GM20000 (cell line): ENCODE results near the gene RIMBP2.

Source experiments
- DNase-seq: peaks from one replicate; pipeline ENCODE4 v3.0.0; 2012; ENCODE audit warnings: low spot score
- TF ChIP-seq, protein P1 (sequence below): IDR thresholded peaks from 2 replicates; pipeline ENCODE4 v1.5.1; 2012; ENCODE audit warnings: mild to moderate bottlenecking, control low read depth; ENCODE audit errors: extremely low read depth, missing control alignments

Gene RIMBP2

DNA sequence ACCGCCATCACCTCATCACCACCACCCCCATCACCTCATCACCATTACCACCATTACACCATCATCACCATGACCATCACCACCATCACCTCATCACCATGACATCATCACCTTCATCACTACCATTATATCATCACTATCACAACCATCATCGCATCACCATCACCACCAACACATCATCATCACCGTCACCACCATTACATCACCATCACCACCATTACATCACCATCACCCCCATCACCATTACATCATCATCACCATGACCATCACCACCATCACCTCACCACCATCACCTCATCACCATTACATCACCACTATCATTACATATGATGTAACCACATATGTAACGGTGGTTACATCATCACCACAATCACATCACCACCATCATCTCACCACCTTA, 132.3 kb downstream of the RIMBP2 start:
- DNase-seq = no peak
- TF ChIP-seq, protein P1, sequence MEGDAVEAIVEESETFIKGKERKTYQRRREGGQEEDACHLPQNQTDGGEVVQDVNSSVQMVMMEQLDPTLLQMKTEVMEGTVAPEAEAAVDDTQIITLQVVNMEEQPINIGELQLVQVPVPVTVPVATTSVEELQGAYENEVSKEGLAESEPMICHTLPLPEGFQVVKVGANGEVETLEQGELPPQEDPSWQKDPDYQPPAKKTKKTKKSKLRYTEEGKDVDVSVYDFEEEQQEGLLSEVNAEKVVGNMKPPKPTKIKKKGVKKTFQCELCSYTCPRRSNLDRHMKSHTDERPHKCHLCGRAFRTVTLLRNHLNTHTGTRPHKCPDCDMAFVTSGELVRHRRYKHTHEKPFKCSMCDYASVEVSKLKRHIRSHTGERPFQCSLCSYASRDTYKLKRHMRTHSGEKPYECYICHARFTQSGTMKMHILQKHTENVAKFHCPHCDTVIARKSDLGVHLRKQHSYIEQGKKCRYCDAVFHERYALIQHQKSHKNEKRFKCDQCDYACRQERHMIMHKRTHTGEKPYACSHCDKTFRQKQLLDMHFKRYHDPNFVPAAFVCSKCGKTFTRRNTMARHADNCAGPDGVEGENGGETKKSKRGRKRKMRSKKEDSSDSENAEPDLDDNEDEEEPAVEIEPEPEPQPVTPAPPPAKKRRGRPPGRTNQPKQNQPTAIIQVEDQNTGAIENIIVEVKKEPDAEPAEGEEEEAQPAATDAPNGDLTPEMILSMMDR = no peak

DNA sequence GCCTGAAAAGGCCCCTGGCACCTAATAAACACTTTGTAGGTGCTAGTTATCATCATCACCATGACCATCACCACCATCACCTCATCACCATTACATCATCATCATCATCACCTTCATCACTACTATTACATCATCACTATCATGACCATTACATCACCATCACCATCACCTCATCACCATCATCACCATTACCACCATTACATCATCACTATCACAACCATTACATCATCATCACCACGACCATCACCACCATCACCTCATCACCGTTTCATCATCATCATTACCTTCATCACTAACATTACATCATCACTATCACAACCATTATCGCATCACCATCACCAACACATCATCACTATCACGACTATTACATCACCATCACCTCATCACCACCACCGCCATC, 132.8 kb downstream of the RIMBP2 start:
- no peak for DNase-seq
- TF ChIP-seq, protein P1 = no peak

DNA sequence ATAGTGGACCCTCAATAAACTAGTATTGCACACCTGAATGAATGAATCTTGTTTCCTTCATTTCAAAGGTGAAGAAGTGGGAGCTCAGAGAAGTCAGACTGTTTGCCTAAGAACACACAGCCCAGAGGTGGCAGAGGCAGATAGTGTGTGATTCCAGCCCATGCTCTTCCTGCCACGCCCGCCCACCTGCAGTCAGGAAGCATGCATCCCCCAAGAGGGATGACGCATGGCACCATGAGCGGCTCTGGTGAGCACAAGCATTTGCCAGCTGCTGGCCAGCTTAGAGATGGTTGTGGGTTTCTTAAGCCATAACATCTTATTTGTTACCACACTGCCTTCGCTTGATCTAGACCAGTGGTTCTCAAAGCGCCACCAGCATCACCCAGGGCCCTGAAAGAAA, 133.8 kb downstream of the RIMBP2 start:
- TF ChIP-seq, protein P1 = no peak
- DNase-seq = no peak

DNA sequence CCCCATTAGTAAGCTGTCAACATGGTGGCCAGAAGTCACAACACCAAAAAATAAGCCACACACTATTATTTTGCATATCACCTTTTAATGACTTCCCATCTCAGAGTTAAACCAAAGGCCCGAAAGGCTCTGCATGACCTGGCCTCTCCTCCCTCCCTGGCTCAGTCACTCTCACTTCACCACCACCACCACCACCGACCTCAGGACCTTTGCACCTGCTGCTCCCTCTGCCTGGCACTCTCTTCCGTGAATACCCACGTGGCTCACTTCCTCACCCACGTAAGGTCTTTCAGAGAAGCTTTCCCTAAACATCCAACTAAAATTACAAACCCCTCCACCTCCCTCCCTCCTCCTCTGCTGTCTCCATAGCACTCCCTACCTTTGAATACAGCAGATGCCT, 134.3 kb downstream of the RIMBP2 start:
- TF ChIP-seq, protein P1 = no peak

DNA sequence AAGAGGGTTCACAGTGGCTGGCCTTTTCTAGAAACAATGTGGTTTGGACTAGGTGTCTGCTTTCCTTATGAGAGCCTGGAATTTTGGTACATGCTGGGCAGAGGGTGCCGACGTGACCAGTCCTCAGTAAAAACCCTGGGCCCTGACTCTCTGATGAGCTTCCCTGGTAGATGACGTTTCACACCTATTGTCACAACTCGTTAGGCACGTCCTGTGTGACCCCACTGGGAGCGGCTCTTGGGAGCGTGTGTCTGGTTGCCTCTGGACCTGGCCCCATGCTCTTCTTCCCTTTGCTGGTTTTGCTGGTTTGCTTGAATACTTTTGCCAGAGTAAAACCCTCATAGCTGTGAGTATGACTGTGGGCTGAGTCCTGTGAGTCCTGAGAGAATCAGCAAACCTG, 136.9 kb downstream of the RIMBP2 start:
- DNase-seq = no peak
- TF ChIP-seq, protein P1 = no peak

More for the DNA sequence above, 134.3 kb downstream of the RIMBP2 start:
- no peak for DNase-seq

DNA sequence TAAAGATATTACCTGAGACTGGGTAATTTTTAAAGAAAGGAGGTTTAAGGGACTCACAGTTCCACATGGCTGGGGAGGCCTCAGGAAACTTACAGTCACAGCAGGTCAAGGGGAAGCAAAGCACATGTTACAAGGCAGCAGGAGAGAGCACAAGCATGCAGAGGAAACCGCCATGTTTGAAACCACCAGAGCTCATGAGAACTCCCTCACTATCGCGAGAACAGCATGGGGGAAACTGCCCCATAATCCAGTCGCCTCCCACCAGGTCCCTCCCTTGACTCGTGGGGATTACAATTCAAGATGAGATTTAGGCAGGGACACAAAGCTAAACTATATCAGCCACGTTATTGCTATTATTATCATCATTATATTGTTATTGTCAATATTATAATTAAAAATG, 138.7 kb downstream of the RIMBP2 start:
- DNase-seq = no peak
- TF ChIP-seq, protein P1 = no peak

DNA sequence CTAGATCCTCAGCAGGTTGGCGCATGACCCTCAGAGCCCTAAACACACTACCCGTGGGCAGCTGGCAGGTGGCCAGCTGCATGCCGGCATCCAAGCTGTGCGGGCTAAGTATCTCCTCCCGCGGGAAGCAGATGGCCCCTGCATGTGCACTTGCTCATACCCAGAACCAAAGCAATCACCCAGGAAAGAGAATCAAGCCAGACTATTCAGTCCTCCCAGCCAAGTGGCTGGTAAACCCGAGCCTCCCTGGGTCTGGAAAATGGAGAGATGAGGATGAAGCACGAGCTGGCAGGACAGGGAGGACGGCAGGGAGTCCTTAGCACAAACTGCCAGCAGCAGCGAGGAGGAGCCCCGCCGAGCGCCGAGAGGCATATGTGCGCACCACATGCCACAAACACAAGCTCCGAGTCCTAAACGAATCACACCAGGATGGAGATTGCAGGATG, 139.7 kb downstream of the RIMBP2 start:
- TF ChIP-seq, protein P1 = no peak
- DNase-seq = no peak
